Measurements from ENCODE around the gene STX1B.

STX1B gene

DNA sequence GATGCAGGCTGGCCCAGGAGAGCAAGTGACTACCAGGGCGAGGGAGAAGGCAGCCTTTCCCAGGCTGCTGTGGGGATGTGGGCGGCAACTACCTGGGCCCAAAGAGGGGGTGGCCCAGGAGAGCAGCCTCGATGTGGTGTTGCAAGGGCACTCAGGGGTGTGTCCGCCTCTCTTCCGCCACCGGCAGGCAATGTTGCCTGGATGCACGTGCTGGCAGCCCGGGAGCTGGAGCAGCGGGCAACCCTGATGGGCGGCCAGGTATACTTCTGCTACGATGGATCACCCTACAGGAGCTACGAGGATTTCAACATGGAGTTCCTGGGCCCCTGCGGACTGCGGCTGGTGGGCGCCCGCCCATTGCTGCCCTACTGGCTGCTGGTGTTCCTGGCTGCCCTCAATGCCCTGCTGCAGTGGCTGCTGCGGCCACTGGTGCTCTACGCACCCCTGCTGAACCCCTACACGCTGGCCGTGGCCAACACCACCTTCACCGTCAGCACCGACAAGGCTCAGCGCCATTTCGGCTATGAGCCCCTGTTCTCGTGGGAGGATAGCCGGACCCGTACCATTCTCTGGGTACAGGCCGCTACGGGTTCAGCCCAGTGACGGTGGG lies 22.8 kb downstream of the STX1B start:
- Histone ChIP-seq H3K4me1 (ENCODE audit: control insufficient read depth, insufficient read depth, low read length, poor library complexity, severe bottlenecking) (peaks cover 5% of the 10 kb centered on the region), H3K27me3 (replicated peaks; ENCODE audit: control insufficient read depth, insufficient read depth, low read length, poor library complexity, severe bottlenecking) (no peaks in the 10 kb centered on the region), H3K36me3 (ENCODE audit: control insufficient read depth, insufficient read depth, low read length) (peaks cover 3% of the 10 kb centered on the region), H3K4me3 (ENCODE audit: insufficient read depth, low read depth, low read length, poor library complexity, severe bottlenecking) (no peak overlapping the region), H3K9me3 (ENCODE audit: control insufficient read depth, low read length) (no peaks in the 10 kb centered on the region), H3K27ac (ENCODE audit: insufficient read depth, low read length, poor library complexity, severe bottlenecking) (no peak overlapping the region)
- DNase-seq, result no peak

GRCh38 chr16:30986129-30986991 lies 24.1 kb downstream of the STX1B start:
- Histone ChIP-seq H3K4me3 (ENCODE audit: insufficient read depth, low read depth, low read length, poor library complexity, severe bottlenecking) (no peak overlapping the region), H3K4me1 (ENCODE audit: control insufficient read depth, insufficient read depth, low read length, poor library complexity, severe bottlenecking) (peaks cover 5% of the 10 kb centered on the region), H3K9me3 (ENCODE audit: control insufficient read depth, low read length) (no peaks in the 10 kb centered on the region), H3K27me3 (replicated peaks; ENCODE audit: control insufficient read depth, insufficient read depth, low read length, poor library complexity, severe bottlenecking) (no peaks in the 10 kb centered on the region), H3K36me3 (ENCODE audit: control insufficient read depth, insufficient read depth, low read length) (peaks cover 9% of the 10 kb centered on the region), H3K27ac (ENCODE audit: insufficient read depth, low read length, poor library complexity, severe bottlenecking) (no peak overlapping the region)
- DNase-seq, result no peak

DNA sequence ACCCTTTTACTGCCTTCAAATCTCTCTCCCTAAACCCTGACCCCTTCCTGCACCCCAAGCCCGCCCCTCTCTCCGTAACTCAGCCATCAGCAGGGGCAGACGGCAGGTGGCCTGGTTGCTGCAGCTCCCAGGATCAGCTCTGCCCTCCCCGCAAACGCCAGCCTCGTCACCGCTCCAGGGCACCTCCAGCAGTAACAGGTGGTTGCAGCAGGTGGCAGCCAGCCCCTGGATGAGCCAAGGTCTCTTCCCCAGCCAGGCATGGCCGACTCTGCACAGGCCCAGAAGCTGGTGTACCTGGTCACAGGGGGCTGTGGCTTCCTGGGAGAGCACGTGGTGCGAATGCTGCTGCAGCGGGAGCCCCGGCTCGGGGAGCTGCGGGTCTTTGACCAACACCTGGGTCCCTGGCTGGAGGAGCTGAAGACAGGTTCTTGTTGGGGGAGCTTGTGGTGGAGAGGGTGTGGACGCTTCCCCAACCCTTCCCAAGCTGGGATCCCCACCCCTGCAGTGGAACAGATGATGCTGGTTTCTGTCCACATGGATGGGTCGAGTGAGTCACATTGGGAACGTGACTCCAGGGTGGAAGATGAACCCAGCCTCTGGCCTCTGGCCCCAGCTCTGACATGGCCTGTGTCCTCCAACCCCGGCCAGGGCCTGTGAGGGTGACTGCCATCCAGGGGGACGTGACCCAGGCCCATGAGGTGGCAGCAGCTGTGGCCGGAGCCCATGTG lies 24.9 kb downstream of the STX1B start:
- no peak overlapping the region for H3K4me3 ChIP-seq (ENCODE audit: insufficient read depth, low read depth, low read length, poor library complexity, severe bottlenecking)
- H3K4me1 ChIP-seq (ENCODE audit: control insufficient read depth, insufficient read depth, low read length, poor library complexity, severe bottlenecking), result peaks cover 5% of the 10 kb centered on the region
- H3K9me3 ChIP-seq (ENCODE audit: control insufficient read depth, low read length), result no peaks in the 10 kb centered on the region
- H3K27me3 ChIP-seq (replicated peaks; ENCODE audit: control insufficient read depth, insufficient read depth, low read length, poor library complexity, severe bottlenecking), result no peaks in the 10 kb centered on the region
- no peak for DNase-seq
- H3K27ac ChIP-seq (ENCODE audit: insufficient read depth, low read length, poor library complexity, severe bottlenecking), result no peak overlapping the region
- H3K36me3 ChIP-seq (ENCODE audit: control insufficient read depth, insufficient read depth, low read length), result peaks cover 13% of the 10 kb centered on the region

GRCh38 chr16:30984669-30985400 lies 25.6 kb downstream of the STX1B start, which contains the start of gene HSD3B7:
Gene HSD3B7, plus strand, starts transcription at chr16:30985207. Its CDS starts 452 bp downstream, at chr16:30985659.
- no peak within 1 kb of the TSS for H3K27ac ChIP-seq (ENCODE audit: insufficient read depth, low read length, poor library complexity, severe bottlenecking)
- no peaks in the 10 kb centered on the region for H3K27me3 ChIP-seq (replicated peaks; ENCODE audit: control insufficient read depth, insufficient read depth, low read length, poor library complexity, severe bottlenecking)
- H3K4me3 ChIP-seq (ENCODE audit: insufficient read depth, low read depth, low read length, poor library complexity, severe bottlenecking), result no peak within 1 kb of the TSS
- H3K9me3 ChIP-seq (ENCODE audit: control insufficient read depth, low read length), result no peaks in the 10 kb centered on the region
- DNase-seq, result peak; percentile 51 to 75 (median 60)
- peaks cover 20% of the 10 kb centered on the region for H3K36me3 ChIP-seq (ENCODE audit: control insufficient read depth, insufficient read depth, low read length)
- peaks cover 5% of the 10 kb centered on the region for H3K4me1 ChIP-seq (ENCODE audit: control insufficient read depth, insufficient read depth, low read length, poor library complexity, severe bottlenecking)

DNA sequence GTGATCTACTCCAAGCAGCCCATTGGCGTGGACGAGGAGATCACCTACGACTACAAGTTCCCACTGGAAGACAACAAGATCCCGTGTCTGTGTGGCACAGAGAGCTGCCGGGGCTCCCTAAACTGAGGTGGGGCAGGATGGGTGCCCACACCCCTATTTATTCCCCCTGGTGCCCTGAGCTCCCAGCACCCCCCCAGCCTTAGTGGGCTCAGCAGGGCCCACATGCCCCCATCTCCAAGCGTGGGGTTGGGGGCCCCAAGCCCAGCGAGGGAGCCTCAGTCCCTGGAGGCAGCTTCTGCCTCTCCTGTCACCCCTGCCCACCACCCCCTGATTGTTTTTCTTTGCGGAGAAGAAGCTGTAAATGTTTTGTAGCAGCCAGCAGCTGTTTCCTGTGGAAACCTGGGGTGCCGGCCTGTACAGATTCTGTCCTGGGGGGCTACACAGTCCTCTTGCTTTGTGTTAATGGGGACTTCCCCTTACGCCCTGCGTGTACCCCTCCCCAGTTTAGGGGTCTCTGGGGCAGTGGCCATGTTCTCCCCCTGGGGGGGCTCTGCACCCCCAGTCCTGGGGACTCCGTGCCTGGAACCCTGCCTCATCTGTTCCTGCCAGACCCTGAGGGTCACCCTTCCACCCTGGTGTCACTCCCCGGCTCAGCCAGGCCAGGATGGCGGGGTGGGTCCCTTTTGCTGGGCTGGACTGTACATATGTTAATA lies 26.4 kb downstream of the STX1B start:
- Histone ChIP-seq H3K27me3 (replicated peaks; ENCODE audit: control insufficient read depth, insufficient read depth, low read length, poor library complexity, severe bottlenecking) (no peaks in the 10 kb centered on the region), H3K36me3 (ENCODE audit: control insufficient read depth, insufficient read depth, low read length) (peaks cover 27% of the 10 kb centered on the region), H3K4me1 (ENCODE audit: control insufficient read depth, insufficient read depth, low read length, poor library complexity, severe bottlenecking) (peaks cover 5% of the 10 kb centered on the region), H3K9me3 (ENCODE audit: control insufficient read depth, low read length) (no peaks in the 10 kb centered on the region), H3K27ac (ENCODE audit: insufficient read depth, low read length, poor library complexity, severe bottlenecking) (no peak overlapping the region), H3K4me3 (ENCODE audit: insufficient read depth, low read depth, low read length, poor library complexity, severe bottlenecking) (no peak overlapping the region)
- DNase-seq, result no peak

DNA sequence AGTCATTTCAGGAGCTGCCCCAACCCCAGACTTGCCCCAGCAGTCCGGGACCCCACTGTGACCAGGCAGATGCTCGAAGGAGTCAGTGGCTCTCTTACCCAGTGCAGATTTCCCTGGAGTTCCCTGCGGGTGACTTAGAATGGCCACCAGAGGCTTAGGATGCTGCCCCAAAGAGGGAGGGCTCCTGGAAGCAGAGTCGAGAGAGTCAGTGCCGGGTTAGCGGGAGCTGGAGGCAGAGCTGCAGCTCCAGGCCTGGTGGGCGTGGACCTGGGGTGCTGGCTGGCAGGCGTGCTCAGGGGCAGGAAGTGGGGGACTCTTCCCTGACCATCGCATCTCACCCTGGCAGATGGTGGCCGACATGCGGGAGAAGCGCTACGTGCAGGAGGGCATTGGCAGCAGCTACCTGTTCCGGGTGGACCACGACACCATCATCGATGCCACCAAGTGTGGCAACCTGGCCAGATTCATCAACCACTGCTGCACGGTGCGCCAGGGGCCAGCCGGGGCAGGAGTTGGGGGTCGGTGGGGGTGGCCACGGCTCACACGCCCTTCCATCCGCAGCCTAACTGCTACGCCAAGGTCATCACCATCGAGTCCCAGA lies 27.0 kb downstream of the STX1B start:
- H3K9me3 ChIP-seq (ENCODE audit: control insufficient read depth, low read length), result no peaks in the 10 kb centered on the region
- no peak overlapping the region for H3K27ac ChIP-seq (ENCODE audit: insufficient read depth, low read length, poor library complexity, severe bottlenecking)
- no peak for DNase-seq
- H3K27me3 ChIP-seq (replicated peaks; ENCODE audit: control insufficient read depth, insufficient read depth, low read length, poor library complexity, severe bottlenecking), result no peaks in the 10 kb centered on the region
- H3K36me3 ChIP-seq (ENCODE audit: control insufficient read depth, insufficient read depth, low read length), result peaks cover 33% of the 10 kb centered on the region
- peaks cover 5% of the 10 kb centered on the region for H3K4me1 ChIP-seq (ENCODE audit: control insufficient read depth, insufficient read depth, low read length, poor library complexity, severe bottlenecking)
- no peak overlapping the region for H3K4me3 ChIP-seq (ENCODE audit: insufficient read depth, low read depth, low read length, poor library complexity, severe bottlenecking)

- Histone ChIP-seq H3K27me3 (replicated peaks; ENCODE audit: control insufficient read depth, insufficient read depth, low read length, poor library complexity, severe bottlenecking) (no peaks in the 10 kb centered on the region), H3K36me3 (ENCODE audit: control insufficient read depth, insufficient read depth, low read length) (peaks cover 36% of the 10 kb centered on the region), H3K4me3 (ENCODE audit: insufficient read depth, low read depth, low read length, poor library complexity, severe bottlenecking) (no peak overlapping the region), H3K9me3 (ENCODE audit: control insufficient read depth, low read length) (no peaks in the 10 kb centered on the region), H3K4me1 (ENCODE audit: control insufficient read depth, insufficient read depth, low read length, poor library complexity, severe bottlenecking) (peaks cover 5% of the 10 kb centered on the region), H3K27ac (ENCODE audit: insufficient read depth, low read length, poor library complexity, severe bottlenecking) (no peak overlapping the region)
- no peak for DNase-seq
These were observed 27.7 kb downstream of the STX1B start for GRCh38 chr16:30982548-30983288.

DNA sequence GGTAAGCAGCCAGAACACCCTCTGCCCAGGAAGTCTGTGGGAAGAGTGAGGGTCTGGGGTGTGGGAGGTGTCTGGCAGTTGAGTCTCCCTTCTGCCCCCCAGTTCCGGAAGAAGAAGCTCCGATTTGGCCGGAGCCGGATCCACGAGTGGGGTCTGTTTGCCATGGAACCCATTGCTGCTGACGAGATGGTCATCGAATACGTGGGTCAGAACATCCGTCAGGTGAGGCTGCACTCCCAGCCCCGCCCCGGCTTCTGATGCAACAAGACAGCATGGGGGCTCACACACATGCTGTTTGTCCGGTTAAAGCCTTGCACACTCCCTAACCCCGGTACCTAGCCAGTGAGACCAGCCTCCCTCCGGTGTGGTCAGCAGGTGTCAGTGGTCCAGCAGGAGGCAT lies 29.5 kb downstream of the STX1B start:
- Histone ChIP-seq H3K9me3 (ENCODE audit: control insufficient read depth, low read length) (no peaks in the 10 kb centered on the region), H3K4me3 (ENCODE audit: insufficient read depth, low read depth, low read length, poor library complexity, severe bottlenecking) (no peak overlapping the region), H3K27me3 (replicated peaks; ENCODE audit: control insufficient read depth, insufficient read depth, low read length, poor library complexity, severe bottlenecking) (no peaks in the 10 kb centered on the region), H3K27ac (ENCODE audit: insufficient read depth, low read length, poor library complexity, severe bottlenecking) (no peak overlapping the region), H3K36me3 (ENCODE audit: control insufficient read depth, insufficient read depth, low read length) (peaks cover 50% of the 10 kb centered on the region), H3K4me1 (ENCODE audit: control insufficient read depth, insufficient read depth, low read length, poor library complexity, severe bottlenecking) (peaks cover 5% of the 10 kb centered on the region)
- DNase-seq, result no peak

Measured in effector memory CD4-positive, alpha-beta T cell (primary cell).